ENCODE measurements around the gene TECRL.

GRCh38 chr4:64266263-64266662, 143.0 kb downstream of the TECRL start:
- no peak for TF ChIP-seq CTCF (IDR thresholded peaks at IDR 0.05)
- TF ChIP-seq POLR2A (IDR thresholded peaks at IDR 0.05): no peak

All from esophagus squamous epithelium (tissue), 4 donors.